PC-9 (cell line): ENCODE data around the gene POLD1. TPM values are rescaled to one million over a fixed set of nuclear protein-coding genes. Genes with fewer than 3 reads are reported as not detected.

ENCODE experiments used
- BruUV-seq: library from RNA; stranded (reverse); fragments of 400-500 nt; replicated peaks from 2 replicates; lab custom pipeline; 2021; lab: Mats Ljungman, UMichigan
- CTCF ChIA-PET: fragments of 300-600 bp; sonication (Branson Sonifier 250); formaldehyde crosslinking; loops from one replicate; lab custom pipeline; 2022; ENCODE audit warnings: antibody characterized with exemption; lab: Charles Lee
- POLR2A ChIA-PET: fragments of 300-600 bp; sonication (Branson Sonifier 250); formaldehyde crosslinking; loops from one replicate; lab custom pipeline; 2022; ENCODE audit warnings: antibody characterized with exemption; ENCODE audit not compliant: unreplicated experiment; lab: Charles Lee
- DNase-seq, 2 experiments: peaks; one replicate each; pipeline versions ENCODE4 v3.0.0 to v3.0.0-alpha.2; 2015 to 2022; ENCODE audit warnings: mixed read lengths in 1 of 2
- H2AFZ ChIP-seq: fragments of 200-600 bp; sonication (generic); 2 replicates; pipeline ENCODE4 v1.8.1; 2017; ENCODE audit warnings: antibody characterized with exemption
- H3F3A ChIP-seq: fragments of 200-600 bp; sonication (generic); 2 replicates; pipeline ENCODE4 v1.8.1; 2017; ENCODE audit warnings: antibody characterized with exemption, mild to moderate bottlenecking, low read depth; ENCODE audit not compliant: insufficient read depth
- H3K27ac ChIP-seq: fragments of 200-600 bp; sonication (generic); 2 replicates; pipeline ENCODE4 v1.6.1; 2016; ENCODE audit warnings: mixed run types
- H3K27me3 ChIP-seq: fragments of 200-600 bp; sonication (generic); 2 replicates; pipeline ENCODE4 v1.6.1; 2016; ENCODE audit warnings: low read depth, mixed run types; ENCODE audit not compliant: insufficient read depth
- H3K36me3 ChIP-seq: fragments of 200-600 bp; sonication (generic); 2 replicates; pipeline ENCODE4 v1.6.1; 2016; ENCODE audit warnings: low read depth, mixed run types
- H3K4me1 ChIP-seq: fragments of 200-600 bp; sonication (generic); replicated peaks from 2 replicates; pipeline ENCODE4 v1.6.1; 2016; ENCODE audit warnings: mixed run types; ENCODE audit not compliant: insufficient read depth
- H3K4me2 ChIP-seq: fragments of 200-600 bp; sonication (generic); 2 replicates; pipeline ENCODE4 v1.6.1; 2017; ENCODE audit warnings: mixed run types
- H3K4me3 ChIP-seq: fragments of 200-600 bp; sonication (generic); 2 replicates; pipeline ENCODE4 v1.6.1; 2016; ENCODE audit warnings: mixed run types
- H3K79me2 ChIP-seq: fragments of 200-600 bp; sonication (generic); 2 replicates; pipeline ENCODE4 v1.6.1; 2017; ENCODE audit warnings: low read depth, mixed run types
- H3K9me2 ChIP-seq: fragments of 200-600 bp; sonication (generic); 2 replicates; pipeline ENCODE4 v1.8.1; 2017; ENCODE audit warnings: mild to moderate bottlenecking; ENCODE audit not compliant: insufficient read depth
- H3K9me3 ChIP-seq: fragments of 200-600 bp; sonication (generic); 2 replicates; pipeline ENCODE4 v1.8.1; 2016; ENCODE audit warnings: low read depth; ENCODE audit not compliant: insufficient read depth
- H4K20me1 ChIP-seq: fragments of 200-600 bp; sonication (generic); 2 replicates; pipeline ENCODE4 v1.8.1; 2017; ENCODE audit not compliant: insufficient read depth
- CTCF ChIP-seq: fragments of 200-600 bp; sonication (generic); conservative IDR thresholded peaks from 2 replicates; pipeline ENCODE4 v1.6.1; 2017; ENCODE audit warnings: mixed run types, antibody characterized with exemption, mild to moderate bottlenecking, moderate library complexity
- EZH2 ChIP-seq: fragments of 200-600 bp; sonication (generic); IDR thresholded peaks from 2 replicates; pipeline ENCODE4 v1.8.0; 2017; ENCODE audit warnings: antibody characterized with exemption, low read depth
- intact Hi-C: fragments of 100-400 bp; cut with micrococcal nuclease; formaldehyde crosslinking; loops from one replicate; pipeline ENCODE4 v1.10.0; 2022; ENCODE audit not compliant: unreplicated experiment
- total RNA-seq: library from RNA; stranded (reverse); gene quantifications from 2 replicates; pipeline ENCODE4 v1.2.3, GENCODE V29; 2021

The POLD1 gene
- total RNA-seq, 1 experiment from 2014 or later, result 101 TPM

- no TSS peak for BruUV-seq
- Histone ChIP-seq H3F3A (peaks cover 1% of the 10 kb centered on the region; the same call in 1 of the 2 replicates), H3K4me1 (0 out of 2 replicates have a peak, but pooled peaks cover 6% of the 10 kb centered on the region), H3K79me2 (peaks cover under 1% of the 10 kb centered on the region), H3K9me3 (no peaks in the 10 kb centered on the region), H3K27me3 (no peaks in the 10 kb centered on the region), H3K4me3 (no peak overlapping the region), H3K36me3 (no peaks in the 10 kb centered on the region), H3K9me2 (no peaks in the 10 kb centered on the region), H3K27ac (no peak overlapping the region), H4K20me1 (peaks cover 1% of the 10 kb centered on the region), H2AFZ (no peak overlapping the region), H3K4me2 (no peak overlapping the region)
- ChIA-PET POLR2A (no interaction called here), CTCF (no interaction called here)
- intact Hi-C loops, result no loop called here
- no peak for DNase-seq
- TF ChIP-seq CTCF (no peak), EZH2 (no peak)
These were observed 12.2 kb upstream of the POLD1 start for GRCh38 chr19:50371914-50372475.

GRCh38 chr19:50376166-50377050 lies 7.7 kb upstream of the POLD1 start, which contains the start of gene NR1H2:
NR1H2 (plus strand) TSS chr19:50376457; CDS start chr19:50377606, 1,149 bp downstream.
- intact Hi-C loops, result loop anchor here (1.0 to 2.0 kb wide), 2 partner anchors 8 to 134 kb away; partner anchors contain the start of genes JOSD2 and POLD1
- peak; percentile 89 to 94 for DNase-seq
- Histone ChIP-seq H3K27ac (peak within 1 kb of the TSS; percentile 98), H3K4me3 (peak within 1 kb of the TSS; percentile 99), H3K27me3 (no peaks in the 10 kb centered on the region), H3K9me2 (no peaks in the 10 kb centered on the region), H3K79me2 (peaks cover 12% of the 10 kb centered on the region), H3F3A (peaks cover 11% of the 10 kb centered on the region), H3K9me3 (no peaks in the 10 kb centered on the region), H2AFZ (peak within 1 kb of the TSS; percentile 89), H3K36me3 (peaks cover 25% of the 10 kb centered on the region), H3K4me1 (0 out of 2 replicates have a peak, but pooled peaks cover 6% of the 10 kb centered on the region), H3K4me2 (peak within 1 kb of the TSS; percentile 78), H4K20me1 (peaks cover 25% of the 10 kb centered on the region)
- no peak for TF ChIP-seq CTCF
- no peak for TF ChIP-seq EZH2
- BruUV-seq, result TSS peak; percentile 82
- POLR2A ChIA-PET, result no interaction called here
- CTCF ChIA-PET, result interaction anchor here (0.6 to 0.7 kb wide), 2 partner anchors 84 to 406 kb away, joined by 3 to 5 read pairs; no protein-coding TSS in a partner anchor

- POLR2A ChIA-PET, result no interaction called here
- Histone ChIP-seq H4K20me1 (peaks cover 25% of the 10 kb centered on the region), H3K4me3 (peak overlapping the region; percentile 42; the same call in 1 of the 2 replicates), H3K9me2 (no peaks in the 10 kb centered on the region), H3K36me3 (peaks cover 28% of the 10 kb centered on the region), H3K27ac (no peak overlapping the region), H3K79me2 (peaks cover 12% of the 10 kb centered on the region), H2AFZ (no peak overlapping the region), H3K4me1 (0 out of 2 replicates have a peak, but pooled peaks cover 6% of the 10 kb centered on the region), H3F3A (peaks cover 11% of the 10 kb centered on the region), H3K9me3 (no peaks in the 10 kb centered on the region), H3K27me3 (no peaks in the 10 kb centered on the region), H3K4me2 (peak overlapping the region; percentile 52)
- DNase-seq, result no peak
- BruUV-seq, result no TSS peak
- intact Hi-C loops, result loop anchor here (2.0 kb wide), 1 partner anchor 134 kb away; the partner anchor contains the start of gene JOSD2
- CTCF ChIA-PET, result interaction anchor here (0.5 kb wide), 1 partner anchor 211 kb away, joined by 3 read pairs; no protein-coding TSS in a partner anchor
- TF ChIP-seq CTCF (no peak), EZH2 (no peak)
These were observed 7.1 kb upstream of the POLD1 start for GRCh38 chr19:50377051-50377461.
